HG03558 (cell line): ENCODE results near the gene RBPJL.
"Not testable (repeated sequence)": the region's sequence is repeated elsewhere in the genome, so short reads cannot be mapped to it uniquely, and the experiment has no call there.

Experiments
- ATAC-seq: cut with Tn5 transposase; IDR thresholded peaks from one replicate; pipeline ENCODE4 v1.9.1; 2021; ENCODE audit warnings: moderate number of reproducible peaks; ENCODE audit not compliant: unreplicated experiment; ENCODE audit errors: extremely low read depth

RBPJL gene

GRCh38 chr20:45341579-45341938 lies 34.9 kb downstream of the RBPJL start:
- no peak for ATAC-seq

GRCh38 chr20:45341939-45342854 lies 35.6 kb downstream of the RBPJL start:
- ATAC-seq, result no peak

- ATAC-seq, result no peak
Measured at GRCh38 chr20:45342855-45343531, 36.4 kb downstream of the RBPJL start.

- no peak for ATAC-seq
Measured at GRCh38 chr20:45343532-45344167, 37.0 kb downstream of the RBPJL start.

- ATAC-seq, result no peak
Measured at GRCh38 chr20:45344168-45344860, 37.7 kb downstream of the RBPJL start.

- ATAC-seq, result no peak
Measured at GRCh38 chr20:45345104-45345936, 38.7 kb downstream of the RBPJL start.

- no peak for ATAC-seq
Measured at GRCh38 chr20:45346291-45346718, 39.7 kb downstream of the RBPJL start.

- ATAC-seq, result no peak
Measured at GRCh38 chr20:45346851-45347250, 40.2 kb downstream of the RBPJL start.

GRCh38 chr20:45347297-45347935 lies 40.8 kb downstream of the RBPJL start:
- no peak for ATAC-seq

- ATAC-seq, result no peak
Measured at GRCh38 chr20:45347936-45348778, 41.5 kb downstream of the RBPJL start, which contains the start of gene SDC4. TSS of gene SDC4 (minus strand) at chr20:45348424. CDS start at chr20:45348384, 40 bp downstream.

GRCh38 chr20:45350217-45350616 lies 43.6 kb downstream of the RBPJL start:
- no peak for ATAC-seq

GRCh38 chr20:45350795-45351194 lies 44.2 kb downstream of the RBPJL start:
- ATAC-seq, result not testable (repeated sequence)

- ATAC-seq, result no peak
Measured at GRCh38 chr20:45352729-45353128, 46.1 kb downstream of the RBPJL start.

- ATAC-seq, result no peak
Measured at GRCh38 chr20:45353746-45354145, 47.1 kb downstream of the RBPJL start.

GRCh38 chr20:45354423-45355208 lies 48.0 kb downstream of the RBPJL start:
- ATAC-seq, result no peak

- no peak for ATAC-seq
Measured at GRCh38 chr20:45355209-45356084, 48.8 kb downstream of the RBPJL start.
